Gastroesophageal sphincter (tissue), 3 donors: ENCODE measurements around the gene MLEC.
"Not testable (repeated sequence)": the region's sequence is repeated elsewhere in the genome, so short reads cannot be mapped to it uniquely, and the experiment has no call there.

Source experiments
- POLR2A ChIP-seq, 2 donors: fragments of 450-650 bp; IDR thresholded peaks; one replicate each; pipeline ENCODE4 v1.6.1; 2017; ENCODE audit warnings: antibody characterized with exemption in 2 of 2, mild to moderate bottlenecking in 2 of 2, moderate library complexity in 1 of 2
- POLR2AphosphoS5 ChIP-seq: sonication (generic); formaldehyde crosslinking; IDR thresholded peaks from one replicate; pipeline ENCODE4 v1.6.1; 2017; ENCODE audit warnings: antibody characterized with exemption
- TF ChIP-seq, protein P1 (sequence below), 4 experiments: fragments of 200-600 bp in 2 of 4; fragments of 450-650 bp in 2 of 4; sonication (generic) in 1 of 4; IDR thresholded peaks; one replicate each; pipeline ENCODE4 v1.5.1; 2017 to 2019; ENCODE audit warnings: antibody characterized with exemption in 4 of 4, mild to moderate bottlenecking in 2 of 4, moderate library complexity in 2 of 4

- TF ChIP-seq, protein P1, sequence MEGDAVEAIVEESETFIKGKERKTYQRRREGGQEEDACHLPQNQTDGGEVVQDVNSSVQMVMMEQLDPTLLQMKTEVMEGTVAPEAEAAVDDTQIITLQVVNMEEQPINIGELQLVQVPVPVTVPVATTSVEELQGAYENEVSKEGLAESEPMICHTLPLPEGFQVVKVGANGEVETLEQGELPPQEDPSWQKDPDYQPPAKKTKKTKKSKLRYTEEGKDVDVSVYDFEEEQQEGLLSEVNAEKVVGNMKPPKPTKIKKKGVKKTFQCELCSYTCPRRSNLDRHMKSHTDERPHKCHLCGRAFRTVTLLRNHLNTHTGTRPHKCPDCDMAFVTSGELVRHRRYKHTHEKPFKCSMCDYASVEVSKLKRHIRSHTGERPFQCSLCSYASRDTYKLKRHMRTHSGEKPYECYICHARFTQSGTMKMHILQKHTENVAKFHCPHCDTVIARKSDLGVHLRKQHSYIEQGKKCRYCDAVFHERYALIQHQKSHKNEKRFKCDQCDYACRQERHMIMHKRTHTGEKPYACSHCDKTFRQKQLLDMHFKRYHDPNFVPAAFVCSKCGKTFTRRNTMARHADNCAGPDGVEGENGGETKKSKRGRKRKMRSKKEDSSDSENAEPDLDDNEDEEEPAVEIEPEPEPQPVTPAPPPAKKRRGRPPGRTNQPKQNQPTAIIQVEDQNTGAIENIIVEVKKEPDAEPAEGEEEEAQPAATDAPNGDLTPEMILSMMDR (IDR thresholded peaks at IDR 0.05): not testable (repeated sequence)
- not testable (repeated sequence) for TF ChIP-seq POLR2A (IDR thresholded peaks at IDR 0.05); POLR2AphosphoS5
Measured at GRCh38 chr12:120732198-120732597, 45.2 kb downstream of the MLEC start.
